GM15510 (cell line): ENCODE measurements around the gene COL13A1.

ENCODE experiments used
- POLR2A ChIP-seq: IDR thresholded peaks from 3 replicates; pipeline ENCODE4 v1.6.1; 2011; ENCODE audit warnings: borderline replicate concordance; ENCODE audit not compliant: insufficient read length; ENCODE audit errors: extremely low read depth

The COL13A1 gene

DNA sequence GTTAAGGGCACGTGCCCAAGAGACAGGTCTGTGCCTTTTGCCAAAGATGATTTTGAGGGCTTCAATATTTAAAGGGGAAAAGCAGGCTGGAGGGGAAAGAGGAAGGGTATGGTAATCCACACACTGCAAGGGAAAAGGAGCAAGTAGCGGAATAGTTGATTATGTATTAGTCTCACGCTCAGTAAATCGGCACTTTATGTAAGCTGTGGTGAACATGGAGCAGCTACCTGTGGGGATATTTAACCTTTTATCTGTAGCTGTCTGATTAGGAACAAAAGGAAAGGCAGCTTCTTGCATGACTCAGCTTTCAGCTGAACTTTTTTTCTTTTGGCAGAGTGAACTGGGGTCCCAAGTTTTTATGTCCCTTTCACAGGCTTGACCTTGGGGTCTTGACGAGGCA lies 123.4 kb downstream of the COL13A1 start:
- no peak for TF ChIP-seq POLR2A

DNA sequence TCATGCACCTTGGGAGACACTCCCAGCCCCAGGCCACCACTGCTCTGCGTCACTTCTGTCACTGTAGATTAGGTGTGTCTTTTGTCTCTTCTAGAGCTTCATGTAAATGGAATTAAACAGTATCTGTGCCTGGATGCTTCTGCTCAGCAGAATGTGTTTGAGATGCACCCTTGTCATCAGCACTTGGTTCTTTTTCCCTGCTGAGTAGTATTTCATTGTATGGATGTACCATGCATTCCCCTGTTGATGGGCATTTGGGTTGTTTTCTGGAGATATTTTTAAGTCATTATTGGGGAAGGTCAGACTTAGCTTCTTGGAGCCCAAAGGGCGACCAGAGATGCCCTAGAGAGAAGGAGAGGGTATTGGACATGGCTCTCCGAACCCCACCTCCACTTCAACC lies 126.6 kb downstream of the COL13A1 start:
- TF ChIP-seq POLR2A: no peak

DNA sequence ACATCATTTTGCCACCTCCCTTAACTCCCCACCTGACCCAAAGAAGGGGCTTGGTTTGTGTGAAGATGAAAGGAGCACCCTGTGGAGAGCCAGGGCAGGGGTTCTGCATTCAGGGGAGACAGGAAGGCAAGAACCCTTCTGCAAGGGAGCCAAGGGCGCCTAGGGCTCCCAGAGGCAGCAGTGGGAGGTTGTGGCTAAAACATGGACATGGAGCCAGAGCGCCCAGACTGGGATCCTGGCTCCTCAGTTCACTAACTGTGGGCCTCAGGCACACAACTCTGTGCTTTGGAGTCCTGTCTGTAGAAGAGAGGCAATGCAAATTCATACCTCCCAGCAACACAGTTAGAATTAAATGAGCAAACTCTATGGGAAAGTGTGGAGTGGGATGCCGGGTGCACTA lies 127.9 kb downstream of the COL13A1 start:
- TF ChIP-seq POLR2A: no peak

DNA sequence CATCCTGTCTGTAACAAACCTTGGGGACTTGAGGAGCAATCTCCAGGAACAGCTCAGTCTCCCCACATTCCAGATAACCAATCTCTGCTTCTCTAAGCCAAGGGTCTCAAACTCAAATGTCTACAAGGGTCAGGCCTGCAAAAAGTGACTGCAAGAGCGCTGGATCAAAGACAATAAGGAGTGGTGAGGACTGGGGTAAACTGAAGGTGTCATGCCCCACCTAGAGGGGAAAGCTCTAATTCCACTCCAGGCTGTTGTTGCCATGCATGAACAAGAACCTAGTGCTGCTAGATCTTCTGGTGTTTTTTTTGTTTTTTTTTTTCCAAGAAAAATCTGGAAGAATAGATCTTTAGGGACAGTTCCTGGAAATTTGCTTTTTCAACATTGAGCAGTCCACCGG lies 133.1 kb downstream of the COL13A1 start:
- TF ChIP-seq POLR2A: no peak

DNA sequence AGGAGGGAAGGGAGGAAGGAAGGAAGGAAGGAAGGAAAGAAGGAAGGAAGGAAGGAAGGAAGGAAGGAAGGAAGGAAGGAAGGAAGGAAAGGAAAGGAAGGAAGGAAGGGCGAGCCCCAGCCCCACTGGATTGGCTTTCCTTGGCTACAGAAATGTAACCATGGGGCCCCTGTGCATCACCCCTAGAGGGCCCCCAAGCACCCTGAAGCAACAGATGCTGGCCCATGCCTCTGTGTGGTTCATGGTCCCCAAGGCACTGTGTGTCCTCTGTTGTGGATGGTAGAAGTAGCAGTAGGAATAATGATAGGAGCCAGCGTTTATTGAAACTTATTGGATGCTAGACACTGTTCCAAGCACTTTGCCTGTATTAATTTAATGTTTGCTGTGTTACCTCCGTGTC lies 134.4 kb downstream of the COL13A1 start:
- no peak for TF ChIP-seq POLR2A

DNA sequence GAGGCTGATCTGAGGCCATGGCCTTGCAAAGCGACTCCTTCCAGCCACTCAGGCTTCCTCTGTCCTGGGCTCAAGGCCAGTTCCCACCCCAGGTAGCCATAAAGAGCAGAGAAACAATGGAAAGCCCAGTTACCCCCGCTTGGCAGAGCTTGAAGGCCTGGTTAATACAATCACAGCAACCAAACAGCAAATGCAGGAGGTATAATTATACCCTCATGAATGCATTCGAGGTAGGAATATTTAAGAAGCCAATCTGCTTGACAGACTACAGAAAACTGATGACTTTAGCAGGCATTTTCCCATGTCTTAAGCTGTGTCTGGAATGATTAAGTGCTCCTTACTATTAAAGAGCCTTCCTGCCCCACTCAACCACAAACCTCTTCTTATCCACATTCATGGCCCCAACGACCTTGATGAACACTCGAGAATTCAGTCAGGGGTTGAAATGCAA lies 136.9 kb downstream of the COL13A1 start:
- TF ChIP-seq POLR2A: no peak

DNA sequence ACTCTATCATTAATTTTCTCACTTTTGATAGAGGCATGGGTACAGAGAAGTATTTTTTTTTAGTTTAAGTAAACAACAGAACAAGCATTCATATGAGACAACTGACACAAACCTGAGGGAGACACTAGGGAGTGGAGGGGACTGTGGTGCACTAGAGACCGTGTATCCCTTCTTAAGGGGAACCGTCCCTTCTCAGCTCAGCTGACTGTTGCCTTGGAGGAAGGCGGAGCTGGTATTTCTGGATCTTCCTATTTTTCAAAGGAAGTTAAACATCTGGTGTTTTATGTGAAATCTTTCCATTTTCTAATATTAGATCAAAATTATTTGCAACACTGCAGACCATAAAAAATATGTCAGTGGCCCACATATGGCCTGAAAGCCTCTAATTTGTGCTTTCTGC lies 137.4 kb downstream of the COL13A1 start:
- TF ChIP-seq POLR2A: no peak

DNA sequence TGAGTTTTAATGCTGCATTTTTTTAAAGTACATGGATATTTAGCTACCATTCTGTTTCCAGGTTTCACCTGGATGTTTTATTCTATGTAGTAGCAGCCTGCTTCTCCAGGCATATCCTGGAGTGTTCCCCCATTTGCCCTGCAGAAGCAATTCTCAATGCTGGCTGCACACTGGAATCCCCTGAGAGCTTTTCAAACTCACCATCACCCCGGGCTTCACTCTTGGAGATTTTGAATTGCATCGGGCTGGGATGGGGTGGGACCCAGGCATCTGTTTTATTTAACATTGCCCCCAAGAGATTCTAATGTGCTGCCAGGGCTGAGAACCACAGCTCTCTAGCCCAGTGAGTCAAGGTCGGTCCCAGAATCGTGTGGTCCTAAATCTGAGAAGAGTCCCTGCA lies 137.8 kb downstream of the COL13A1 start:
- TF ChIP-seq POLR2A: no peak

DNA sequence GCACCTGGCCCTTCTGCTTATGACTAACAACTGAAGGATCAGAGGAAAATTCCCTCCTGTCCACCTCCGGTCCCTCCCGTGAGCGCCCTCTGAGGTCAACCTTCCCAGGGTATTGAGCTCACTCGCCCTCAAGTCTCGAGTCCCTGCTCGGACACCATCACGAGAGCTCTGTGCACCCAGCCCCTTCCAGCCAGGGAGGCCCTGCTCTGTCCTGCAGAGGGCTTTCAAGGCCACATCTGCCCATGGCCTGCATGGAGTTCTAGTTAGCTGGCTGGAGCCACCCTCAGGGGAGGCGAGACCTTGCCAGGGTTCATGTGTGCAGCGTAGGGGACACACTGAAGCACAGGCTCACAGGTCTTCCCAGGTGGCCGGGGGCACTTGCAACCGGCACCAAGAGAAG lies 140.0 kb downstream of the COL13A1 start:
- TF ChIP-seq POLR2A: no peak

DNA sequence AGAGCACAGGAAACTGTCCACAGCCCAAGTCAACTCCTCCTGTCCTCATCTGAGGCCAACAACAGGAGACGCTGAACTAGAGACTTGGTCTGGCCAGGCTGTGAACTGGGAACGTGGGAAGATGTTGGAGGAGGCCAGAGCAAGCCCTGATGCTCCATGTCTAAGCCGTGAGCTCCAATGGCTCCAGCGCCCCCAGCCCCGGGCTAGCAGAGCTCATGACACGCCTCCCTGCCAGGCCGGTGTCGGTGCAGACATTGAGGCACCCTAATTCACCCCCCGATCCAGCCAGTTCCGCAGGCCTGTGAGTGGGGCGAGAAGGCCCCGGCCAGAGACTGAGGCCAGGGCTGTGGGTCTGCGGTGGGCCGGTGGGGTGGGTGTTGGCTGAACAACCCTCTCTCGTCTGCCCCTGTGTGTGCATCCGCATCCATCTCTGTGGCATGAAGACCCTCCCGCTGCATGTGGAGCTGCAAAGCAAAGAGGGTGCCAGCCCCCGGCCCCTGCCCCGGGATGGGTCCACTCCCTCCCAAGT lies 141.7 kb downstream of the COL13A1 start:
- TF ChIP-seq POLR2A: no peak

DNA sequence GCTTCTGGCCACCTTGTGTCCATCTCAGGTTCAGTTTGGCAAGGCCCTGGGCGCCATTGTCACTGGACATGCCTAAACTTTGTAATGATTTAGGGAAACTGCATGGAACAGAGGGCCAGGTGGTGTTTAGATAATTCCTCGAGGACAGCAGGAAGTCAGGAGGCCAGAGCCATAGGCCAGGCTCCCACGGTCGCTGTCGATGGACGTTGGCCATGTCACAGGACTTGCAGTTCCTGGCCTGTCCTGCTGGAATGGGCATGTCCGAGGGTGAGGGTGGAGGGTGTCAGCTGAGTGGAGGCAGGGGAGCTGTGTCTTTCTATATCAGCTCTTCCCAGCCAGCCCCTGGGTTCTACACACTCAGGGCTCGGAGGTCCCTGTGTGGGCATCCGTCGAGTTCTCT lies 143.1 kb downstream of the COL13A1 start:
- no peak for TF ChIP-seq POLR2A

DNA sequence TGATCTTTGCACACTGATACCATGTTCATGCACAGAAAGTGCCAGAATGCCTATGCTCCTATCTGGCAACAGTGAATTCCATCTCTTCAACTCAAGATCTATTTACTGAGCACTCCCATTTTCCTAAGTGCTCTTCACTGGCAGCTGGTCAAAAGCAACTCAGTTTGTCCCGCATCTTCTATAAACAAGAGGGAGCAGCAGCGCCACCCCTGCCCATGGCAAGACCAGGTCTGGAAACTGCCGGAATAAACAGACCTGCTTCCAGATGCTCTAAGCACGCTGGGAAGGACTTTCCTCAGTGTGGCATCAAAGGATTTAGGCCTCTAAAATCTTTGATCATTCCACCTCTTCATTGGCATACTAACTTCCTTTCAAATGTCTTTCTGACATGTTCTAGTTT lies 146.6 kb downstream of the COL13A1 start:
- TF ChIP-seq POLR2A: no peak

DNA sequence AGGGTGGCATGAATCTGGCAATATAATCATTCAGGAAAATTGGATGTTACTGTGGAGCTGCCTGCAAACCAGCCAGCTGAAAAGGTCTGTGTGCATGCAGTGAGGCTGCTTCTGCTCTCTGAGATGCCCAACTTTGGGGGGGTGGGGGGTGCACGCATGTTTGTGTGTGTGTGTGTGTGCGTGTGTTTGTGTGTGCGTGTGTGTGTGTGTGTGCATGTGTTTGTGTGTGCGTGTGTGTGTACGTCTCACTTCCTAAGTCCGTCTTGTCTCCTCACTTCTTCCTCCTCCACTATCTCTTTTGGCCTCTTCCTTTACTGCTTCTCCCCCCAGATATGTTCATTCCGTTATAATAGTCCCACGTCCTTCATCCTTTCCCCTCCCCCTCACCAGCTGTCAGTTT lies 148.1 kb downstream of the COL13A1 start:
- TF ChIP-seq POLR2A: no peak

DNA sequence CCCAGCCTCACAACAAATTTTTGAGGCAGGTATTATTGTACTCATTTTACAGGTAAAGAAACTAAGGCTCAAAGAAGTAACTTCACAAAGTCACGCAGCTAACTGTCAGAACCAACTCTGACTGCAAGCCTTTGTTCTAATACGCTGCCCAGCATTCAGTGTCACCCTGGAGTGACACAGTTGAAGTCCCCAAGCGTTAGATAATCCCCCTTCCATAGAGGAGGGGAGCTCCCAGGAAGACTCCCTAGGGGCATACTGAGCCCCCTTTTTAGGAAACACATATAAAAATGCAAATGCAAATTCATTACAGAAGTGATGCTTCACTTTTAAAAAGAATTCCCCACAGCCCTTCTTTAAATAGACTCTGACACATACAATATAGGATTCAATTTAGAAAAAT lies 150.0 kb downstream of the COL13A1 start:
- no peak for TF ChIP-seq POLR2A

DNA sequence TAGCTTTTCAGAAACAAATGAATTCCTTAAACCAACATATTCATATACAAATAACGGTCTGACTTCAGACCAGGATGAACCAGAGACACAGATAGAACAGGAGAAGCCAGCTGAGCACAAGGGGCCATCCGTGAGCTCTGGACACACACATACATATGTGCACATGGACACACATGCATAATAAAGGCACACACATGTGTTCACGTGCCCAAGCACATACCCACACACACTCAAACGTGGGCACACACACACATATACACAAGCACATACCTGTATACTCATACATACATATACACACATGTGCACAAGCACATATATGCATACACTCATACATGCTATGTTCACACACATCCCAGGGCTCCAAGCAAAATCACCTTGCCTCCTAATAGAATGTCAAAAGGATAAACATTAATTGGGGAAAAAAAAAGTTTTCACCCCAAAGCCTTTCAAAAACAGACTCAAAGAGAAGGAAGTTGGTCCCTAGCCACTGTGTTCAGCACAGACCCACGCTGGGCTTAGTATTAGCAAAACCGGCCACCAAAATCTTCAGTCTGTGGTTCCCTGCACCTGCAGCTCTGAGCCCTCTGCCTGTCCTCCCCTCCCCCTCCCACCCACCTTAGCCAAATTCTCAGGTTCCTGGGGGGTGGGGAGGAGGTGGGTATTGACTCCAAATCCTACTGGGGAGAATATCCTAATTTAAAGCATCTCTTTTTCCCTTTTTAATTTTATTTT lies 150.5 kb downstream of the COL13A1 start:
- no peak for TF ChIP-seq POLR2A

DNA sequence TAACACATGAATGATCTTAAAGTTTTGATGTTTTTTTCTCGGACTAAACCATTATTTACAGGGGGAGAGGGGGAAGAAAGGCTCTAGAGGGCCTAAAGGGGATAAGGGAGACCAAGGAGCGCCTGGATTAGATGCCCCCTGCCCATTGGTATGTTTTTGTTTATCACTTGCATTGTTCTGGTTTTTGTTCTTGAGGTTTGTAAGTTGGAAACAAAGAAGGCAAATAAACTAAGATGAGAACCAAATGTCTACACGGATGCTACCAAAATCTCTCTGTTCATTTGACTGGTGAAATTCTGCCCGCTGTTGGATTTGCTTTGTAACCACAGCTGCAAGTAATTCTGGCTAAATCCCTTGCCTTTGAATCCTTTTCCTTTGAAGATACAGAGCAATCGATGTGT lies 151.1 kb downstream of the COL13A1 start:
- no peak for TF ChIP-seq POLR2A

DNA sequence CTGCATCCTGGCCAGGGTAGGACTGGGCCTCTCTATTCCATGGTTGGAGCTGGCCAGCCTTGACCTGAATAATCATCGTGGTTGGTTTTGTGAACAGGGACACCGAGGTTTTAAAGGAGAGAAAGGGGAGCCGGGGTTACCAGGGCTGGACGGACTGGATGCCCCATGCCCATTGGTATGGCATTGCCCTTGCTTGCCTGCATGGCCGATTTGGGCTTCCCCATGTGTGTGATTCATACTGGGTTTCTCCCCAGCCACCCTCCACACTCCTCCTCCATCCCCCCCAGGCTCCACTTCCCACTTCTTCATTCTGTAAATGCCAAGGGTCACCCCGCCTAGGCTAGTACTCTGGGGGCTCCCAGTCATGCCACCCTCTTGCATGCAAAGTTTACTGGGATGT lies 152.1 kb downstream of the COL13A1 start:
- TF ChIP-seq POLR2A: no peak

DNA sequence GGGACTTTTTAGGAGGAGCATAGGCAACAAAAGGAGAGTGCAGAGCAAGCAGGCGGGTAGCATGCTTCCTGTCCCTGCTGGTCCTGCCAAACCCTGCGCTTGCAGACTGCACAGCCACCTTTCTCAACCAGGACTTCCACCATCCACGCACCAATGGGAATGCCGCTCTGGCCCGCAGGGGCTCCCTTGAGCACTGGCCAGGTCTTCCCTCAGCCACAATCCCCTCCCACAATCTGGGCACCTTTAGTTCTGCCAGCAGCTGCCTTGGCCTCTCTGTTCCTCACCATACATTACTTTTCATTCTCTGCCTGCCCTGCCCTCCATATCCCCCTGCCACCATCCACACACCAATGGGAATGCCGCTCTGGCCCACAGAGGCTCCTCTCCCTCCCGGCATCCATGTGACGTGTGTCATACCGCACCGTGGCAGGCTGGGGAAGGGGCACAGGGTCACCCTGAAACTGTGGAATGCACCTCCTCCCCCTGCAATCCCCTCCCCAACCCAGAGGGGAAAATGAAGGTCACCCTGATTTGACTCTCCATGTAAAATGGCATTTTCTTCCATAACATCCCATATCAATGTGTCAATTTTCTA lies 153.6 kb downstream of the COL13A1 start:
- no peak for TF ChIP-seq POLR2A
